ENCODE results near the gene PDE7B.

DNA sequence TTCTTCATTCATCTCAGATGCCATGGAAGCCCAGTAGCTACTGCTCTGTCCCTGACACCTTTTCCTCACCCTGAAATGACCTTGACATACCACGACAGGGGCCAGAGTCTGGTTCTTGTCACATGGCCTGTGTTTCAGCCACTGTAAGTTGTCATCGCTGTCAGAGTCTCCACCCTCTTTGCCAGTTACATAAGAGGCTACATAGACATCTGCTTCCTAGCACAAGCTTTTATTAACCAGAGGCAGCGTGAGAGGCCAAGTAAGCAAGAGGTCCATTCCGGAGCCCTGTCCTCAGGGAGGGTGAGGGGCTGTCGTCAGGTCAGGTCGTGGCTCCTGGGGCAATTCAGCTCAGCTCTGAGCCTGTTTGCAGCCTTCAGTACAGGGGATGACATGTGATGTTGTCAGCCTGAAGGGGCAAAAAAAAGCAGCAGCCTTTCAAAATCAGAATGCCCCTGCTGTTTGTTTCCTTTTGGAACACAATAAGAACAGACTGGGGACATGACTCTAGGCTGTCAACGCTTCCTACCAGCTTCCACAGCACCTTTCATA, 252.3 kb downstream of the PDE7B start:
- TF ChIP-seq, protein P1, sequence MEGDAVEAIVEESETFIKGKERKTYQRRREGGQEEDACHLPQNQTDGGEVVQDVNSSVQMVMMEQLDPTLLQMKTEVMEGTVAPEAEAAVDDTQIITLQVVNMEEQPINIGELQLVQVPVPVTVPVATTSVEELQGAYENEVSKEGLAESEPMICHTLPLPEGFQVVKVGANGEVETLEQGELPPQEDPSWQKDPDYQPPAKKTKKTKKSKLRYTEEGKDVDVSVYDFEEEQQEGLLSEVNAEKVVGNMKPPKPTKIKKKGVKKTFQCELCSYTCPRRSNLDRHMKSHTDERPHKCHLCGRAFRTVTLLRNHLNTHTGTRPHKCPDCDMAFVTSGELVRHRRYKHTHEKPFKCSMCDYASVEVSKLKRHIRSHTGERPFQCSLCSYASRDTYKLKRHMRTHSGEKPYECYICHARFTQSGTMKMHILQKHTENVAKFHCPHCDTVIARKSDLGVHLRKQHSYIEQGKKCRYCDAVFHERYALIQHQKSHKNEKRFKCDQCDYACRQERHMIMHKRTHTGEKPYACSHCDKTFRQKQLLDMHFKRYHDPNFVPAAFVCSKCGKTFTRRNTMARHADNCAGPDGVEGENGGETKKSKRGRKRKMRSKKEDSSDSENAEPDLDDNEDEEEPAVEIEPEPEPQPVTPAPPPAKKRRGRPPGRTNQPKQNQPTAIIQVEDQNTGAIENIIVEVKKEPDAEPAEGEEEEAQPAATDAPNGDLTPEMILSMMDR (conservative IDR thresholded peaks at IDR 0.05 in 1 of 2, IDR thresholded peaks at IDR 0.05 in 1 of 2; ENCODE audit: low read depth in 1 of 2, low read length in 2 of 2), result no peak
- no peak for TF ChIP-seq EZH2 (IDR thresholded peaks at IDR 0.05; ENCODE audit: low read length, missing control alignments)

Measured in fibroblast of lung (primary cell).